Ovary (tissue), 3 donors: Measurements from ENCODE around the gene TEN1.

Experiments used
- CTCF ChIP-seq, 3 donors: fragments of 450-650 bp in 2 of 3; fragments of 200-600 bp in 1 of 3; IDR thresholded peaks; one replicate each; pipeline versions ENCODE4 v1.5.1 to v1.8.0; 2016 to 2022; ENCODE audit warnings: antibody characterized with exemption in 3 of 3, mild to moderate bottlenecking in 1 of 3
- EP300 ChIP-seq: sonication (generic); formaldehyde crosslinking; IDR thresholded peaks from one replicate; pipeline ENCODE4 v1.6.1; 2017; ENCODE audit warnings: antibody characterized with exemption
- POLR2A ChIP-seq: fragments of 450-650 bp; IDR thresholded peaks from one replicate; pipeline ENCODE4 v1.6.1; 2017; ENCODE audit warnings: antibody characterized with exemption, mild to moderate bottlenecking, moderate library complexity
- donor health status: DM: no; HTN: no; CAD: no.

- TF ChIP-seq CTCF (IDR thresholded peaks at IDR 0.05) (no peak), EP300 (no peak), POLR2A (no peak)
Observed at GRCh38 chr17:76034428-76035350, 55.6 kb downstream of the TEN1 start.
